Vagina (tissue), 2 donors: ENCODE measurements around the gene NOXA1. TPM values are rescaled to one million over a fixed set of nuclear protein-coding genes. Genes with fewer than 3 reads are reported as not detected.
"Not testable (repeated sequence)": the region's sequence is repeated elsewhere in the genome, so short reads cannot be mapped to it uniquely, and the experiment has no call there.

ENCODE experiments used
- DNase-seq, 2 donors: peaks; one replicate each; pipeline ENCODE4 v3.0.0-alpha.2; 2017; ENCODE audit errors: extremely low spot score in 2 of 2
- H3K27ac ChIP-seq: fragments of 200-600 bp; sonication (generic); one replicate; pipeline ENCODE4 v1.5.1; 2019
- H3K27me3 ChIP-seq: fragments of 200-600 bp; sonication (generic); one replicate; pipeline ENCODE4 v1.5.1; 2019
- H3K36me3 ChIP-seq, 2 donors: fragments of 200-600 bp; sonication (generic); one replicate each; pipeline ENCODE4 v1.5.1; 2017 to 2019
- H3K4me1 ChIP-seq: fragments of 200-600 bp; sonication (generic); one replicate; pipeline ENCODE4 v1.5.1; 2019
- H3K4me3 ChIP-seq, 2 donors: fragments of 200-600 bp; sonication (generic); 1 replicate in 1 of 2; 2 replicates in 1 of 2; pipeline ENCODE4 v1.5.1; 2016 to 2019
- H3K9me3 ChIP-seq: fragments of 200-600 bp; sonication (generic); one replicate; pipeline ENCODE4 v1.5.1; 2019
- CTCF ChIP-seq, 3 experiments: fragments of 450-650 bp in 2 of 3; fragments of 200-600 bp in 1 of 3; sonication (generic) in 1 of 3; IDR thresholded peaks; one replicate each; pipeline ENCODE4 v1.5.1; 2017 to 2019; ENCODE audit warnings: antibody characterized with exemption in 3 of 3, mild to moderate bottlenecking in 2 of 3, moderate library complexity in 2 of 3
- POLR2A ChIP-seq, 2 donors: fragments of 450-650 bp; IDR thresholded peaks; one replicate each; pipeline ENCODE4 v1.6.1; 2017; ENCODE audit warnings: antibody characterized with exemption in 2 of 2, mild to moderate bottlenecking in 2 of 2, moderate library complexity in 2 of 2
- POLR2AphosphoS5 ChIP-seq, 2 donors: sonication (generic); formaldehyde crosslinking; IDR thresholded peaks; one replicate each; pipeline ENCODE4 v1.9.0; 2017; ENCODE audit warnings: antibody characterized with exemption in 2 of 2, mild to moderate bottlenecking in 2 of 2, low read depth in 1 of 2; ENCODE audit not compliant: insufficient read depth in 1 of 2
- intact Hi-C: fragments of 100-400 bp; cut with DNase I; formaldehyde crosslinking; loops from one replicate; pipeline ENCODE4 v1.15.1; 2023
- total RNA-seq: library from RNA; depleted of rRNA; stranded (reverse); fragments of >200 nt; gene quantifications from one replicate; pipeline ENCODE4 v1.2.3, GENCODE V29; 2016

NOXA1 gene
- total RNA-seq, 1 donor from 2014 or later: 2.9 TPM

DNA sequence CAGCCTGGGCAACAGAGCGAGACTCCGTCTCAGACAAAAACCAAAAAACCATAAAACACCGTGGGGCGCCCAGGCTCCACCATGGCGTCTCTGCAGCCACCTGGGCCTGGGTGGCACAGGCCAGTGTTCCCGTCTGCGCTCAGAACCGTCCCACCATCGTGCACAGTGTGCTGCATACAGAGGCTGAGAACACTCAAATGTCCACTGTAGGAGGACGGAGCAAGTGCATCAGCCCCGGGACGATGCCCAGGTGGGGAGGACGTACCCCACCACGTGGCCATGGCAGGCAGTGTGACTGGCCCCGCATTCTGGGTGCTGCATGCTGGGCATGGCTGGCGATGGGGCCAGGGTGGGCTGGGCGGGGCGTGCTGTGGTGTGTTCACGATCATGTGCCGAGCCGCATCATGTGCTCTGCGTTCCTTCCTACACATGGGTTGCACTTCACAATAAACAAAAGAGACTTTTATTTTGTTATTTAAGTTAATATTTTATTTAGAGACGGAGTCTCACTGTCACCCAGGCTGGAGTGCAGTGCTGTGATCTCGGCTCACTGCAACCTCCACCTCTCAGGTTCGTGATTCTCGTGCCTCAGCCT lies 38.0 kb upstream of the NOXA1 start:
- no peak overlapping the region for H3K27ac ChIP-seq
- TF ChIP-seq POLR2A (IDR thresholded peaks at IDR 0.05) (no peak), POLR2AphosphoS5 (IDR thresholded peaks at IDR 0.05; ENCODE audit: insufficient read depth in 1 of 2, low read depth in 1 of 2) (no peak), CTCF (IDR thresholded peaks at IDR 0.05) (no peak)
- no peaks in the 10 kb centered on the region for H3K9me3 ChIP-seq
- H3K4me1 ChIP-seq: no peaks in the 10 kb centered on the region
- DNase-seq: no peak
- H3K27me3 ChIP-seq: no peaks in the 10 kb centered on the region
- no peaks in the 10 kb centered on the region for H3K36me3 ChIP-seq
- intact Hi-C loops: no loop called here
- H3K4me3 ChIP-seq: no peak overlapping the region

DNA sequence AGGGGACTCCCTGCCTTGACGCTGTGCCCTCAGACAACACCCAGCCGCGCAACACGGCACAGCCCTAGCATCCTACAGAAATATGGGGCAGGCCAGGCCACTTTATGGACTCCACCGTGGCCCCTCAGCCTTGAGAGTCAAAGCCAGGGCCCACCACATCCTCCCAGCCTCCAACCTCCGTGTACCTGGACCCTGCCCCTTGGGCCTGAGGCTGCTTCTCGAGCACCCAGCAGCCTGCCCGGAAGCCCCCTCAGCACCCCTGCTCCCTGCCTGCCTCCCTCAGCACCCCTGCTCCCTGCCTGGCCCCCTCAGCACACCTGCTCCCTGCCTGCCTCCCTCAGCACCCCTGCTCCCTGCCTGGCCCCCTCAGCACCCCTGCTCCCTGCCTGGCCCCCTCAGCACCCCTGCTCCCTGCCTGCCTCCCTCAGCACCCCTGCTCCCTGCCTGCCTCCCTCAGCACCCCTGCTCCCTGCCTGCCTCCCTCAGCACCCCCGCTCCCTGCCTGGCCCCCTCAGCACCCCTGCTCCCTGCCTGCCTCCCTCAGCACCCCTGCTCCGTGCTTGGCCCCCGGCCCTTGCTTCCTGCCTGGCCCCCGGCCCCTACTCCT lies 36.6 kb upstream of the NOXA1 start:
- H3K27ac ChIP-seq, H3K4me3 ChIP-seq, intact Hi-C loops, DNase-seq, H3K9me3 ChIP-seq, H3K36me3 ChIP-seq, H3K4me1 ChIP-seq, H3K27me3 ChIP-seq: not testable (repeated sequence)

DNA sequence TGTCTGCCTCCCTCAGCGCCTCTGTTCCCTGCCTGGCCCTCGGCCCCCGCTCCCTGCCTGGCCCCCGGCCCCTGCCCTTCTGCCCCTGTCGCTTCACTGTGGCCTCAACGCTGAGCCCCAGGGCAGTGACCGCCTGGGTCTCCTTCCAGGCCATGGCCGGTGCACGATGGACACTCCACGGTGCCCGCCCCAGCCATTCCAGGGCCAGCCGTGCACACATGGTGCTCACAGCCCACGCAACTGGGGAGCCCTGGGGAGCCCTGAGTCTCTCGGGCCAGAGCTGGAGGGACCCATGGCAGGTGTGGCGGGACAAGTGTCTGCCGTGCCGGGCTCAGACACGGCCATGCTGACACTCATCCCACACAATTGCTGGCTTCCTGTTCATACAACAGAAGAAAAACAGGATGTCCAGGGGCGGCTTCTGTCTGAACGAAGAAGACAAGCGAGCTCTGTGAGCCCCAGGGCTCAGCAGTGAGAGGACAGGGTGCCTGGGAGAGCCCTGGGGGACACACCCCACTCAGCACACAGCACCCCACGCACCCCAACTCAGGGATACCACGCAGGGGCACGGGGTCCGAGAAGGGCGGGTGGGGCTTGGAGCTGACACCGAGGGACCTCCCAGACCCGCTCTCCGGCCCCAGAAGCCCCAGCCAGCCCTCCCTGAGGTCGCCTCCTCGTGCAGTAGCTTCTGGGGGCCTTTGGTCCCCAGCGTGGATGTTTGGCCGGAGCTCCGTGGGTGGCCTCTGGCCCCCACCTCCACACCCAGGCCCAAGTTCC lies 35.9 kb upstream of the NOXA1 start:
- Histone ChIP-seq H3K4me1 (no peaks in the 10 kb centered on the region), H3K27ac (peak overlapping the region; percentile 22), H3K4me3 (no peak overlapping the region), H3K36me3 (peaks cover 0 to 2% of the 10 kb centered on the region in 2 donors), H3K27me3 (no peaks in the 10 kb centered on the region), H3K9me3 (no peaks in the 10 kb centered on the region)
- no peak for TF ChIP-seq CTCF (IDR thresholded peaks at IDR 0.05)
- TF ChIP-seq POLR2A (IDR thresholded peaks at IDR 0.05): no peak
- TF ChIP-seq POLR2AphosphoS5 (IDR thresholded peaks at IDR 0.05; ENCODE audit: insufficient read depth in 1 of 2, low read depth in 1 of 2): no peak
- DNase-seq: no peak
- intact Hi-C loops: no loop called here

GRCh38 chr9:137387891-137388560 lies 35.2 kb upstream of the NOXA1 start:
- no peak for TF ChIP-seq POLR2AphosphoS5 (IDR thresholded peaks at IDR 0.05; ENCODE audit: insufficient read depth in 1 of 2, low read depth in 1 of 2)
- TF ChIP-seq CTCF (IDR thresholded peaks at IDR 0.05): no peak
- TF ChIP-seq POLR2A (IDR thresholded peaks at IDR 0.05): no peak
- no peaks in the 10 kb centered on the region for H3K9me3 ChIP-seq
- H3K4me3 ChIP-seq: no peak overlapping the region
- no peaks in the 10 kb centered on the region for H3K27me3 ChIP-seq
- no peaks in the 10 kb centered on the region for H3K4me1 ChIP-seq
- peaks cover 0 to 5% of the 10 kb centered on the region in 2 donors for H3K36me3 ChIP-seq
- intact Hi-C loops: no loop called here
- peak overlapping the region; percentile 22 for H3K27ac ChIP-seq
- DNase-seq: no peak

DNA sequence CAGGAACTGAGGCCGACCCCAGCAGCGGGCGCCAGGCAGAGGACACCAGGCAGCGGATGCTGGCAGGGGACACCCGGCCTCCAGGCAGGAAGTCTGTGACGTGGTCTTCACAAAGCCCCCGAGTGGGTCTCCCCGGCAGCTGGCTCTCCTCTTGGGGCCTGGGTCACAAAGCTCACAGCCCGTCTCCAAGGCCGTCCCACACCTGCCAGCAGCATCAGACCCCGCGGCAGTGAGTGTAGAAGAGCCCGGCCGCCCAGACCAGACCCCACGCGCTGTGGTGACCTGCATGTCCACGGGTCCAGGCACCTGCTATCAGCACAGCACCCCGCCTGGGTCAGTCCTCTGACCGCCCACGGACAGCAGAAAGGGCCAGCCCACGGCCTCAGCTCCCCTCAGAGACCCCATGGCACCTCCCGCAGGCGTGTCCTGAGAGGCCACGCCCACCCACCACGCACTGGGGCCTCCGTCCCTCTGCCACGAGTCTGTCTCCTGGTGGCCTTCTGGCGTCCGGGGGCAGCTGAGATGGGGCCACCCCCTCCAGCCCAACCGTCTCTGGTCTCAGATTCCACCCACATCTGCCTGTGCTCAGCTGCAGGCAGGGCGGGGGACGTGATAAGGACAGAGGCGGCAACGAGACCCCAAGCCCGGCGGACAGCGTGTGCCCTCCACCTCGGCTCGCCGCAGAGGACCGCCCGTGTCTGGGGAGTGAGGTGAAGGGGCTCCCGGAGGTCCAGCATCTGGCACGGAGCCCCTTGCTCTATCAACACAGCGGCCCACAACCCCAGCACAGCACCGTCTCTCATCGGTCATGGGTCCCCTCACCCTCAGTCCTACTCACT lies 34.4 kb upstream of the NOXA1 start:
- H3K27me3 ChIP-seq: no peaks in the 10 kb centered on the region
- no peak for DNase-seq
- H3K4me1 ChIP-seq: no peaks in the 10 kb centered on the region
- no peaks in the 10 kb centered on the region for H3K9me3 ChIP-seq
- intact Hi-C loops: no loop called here
- TF ChIP-seq CTCF (IDR thresholded peaks at IDR 0.05): no peak
- no peak for TF ChIP-seq POLR2A (IDR thresholded peaks at IDR 0.05)
- no peak for TF ChIP-seq POLR2AphosphoS5 (IDR thresholded peaks at IDR 0.05; ENCODE audit: insufficient read depth in 1 of 2, low read depth in 1 of 2)
- H3K36me3 ChIP-seq: peaks cover 0 to 5% of the 10 kb centered on the region in 2 donors
- no peak overlapping the region for H3K27ac ChIP-seq
- no peak overlapping the region for H3K4me3 ChIP-seq
